DOHH2 (cell line): ENCODE data around the gene RNF213.

Source experiments
- H3F3A ChIP-seq: fragments of 200-600 bp; sonication (generic), shearing (Covaris generic); 2 replicates; pipeline ENCODE4 v1.6.0; 2016; ENCODE audit warnings: antibody characterized with exemption, mild to moderate bottlenecking; ENCODE audit not compliant: control insufficient read depth, insufficient read depth
- H3K27ac ChIP-seq: fragments of 200-600 bp; sonication (generic); 2 replicates; pipeline ENCODE4 v1.5.1; 2014; ENCODE audit warnings: low read depth, mild to moderate bottlenecking, low read length, moderate library complexity
- H3K27me3 ChIP-seq: fragments of 200-600 bp; sonication (generic); 2 replicates; pipeline ENCODE4 v1.6.1; 2014; ENCODE audit warnings: mild to moderate bottlenecking, low read length, mixed read lengths; ENCODE audit not compliant: control insufficient read depth
- H3K36me3 ChIP-seq: fragments of 200-600 bp; sonication (generic); 2 replicates; pipeline ENCODE4 v1.6.1; 2014; ENCODE audit warnings: mild to moderate bottlenecking, low read length, moderate library complexity, mixed read lengths; ENCODE audit not compliant: control insufficient read depth
- H3K4me1 ChIP-seq: fragments of 200-600 bp; sonication (generic); 2 replicates; pipeline ENCODE4 v1.6.1; 2014; ENCODE audit warnings: mild to moderate bottlenecking, low read length, mixed read lengths; ENCODE audit not compliant: control insufficient read depth
- H3K4me2 ChIP-seq: fragments of 200-600 bp; sonication (generic); 2 replicates; pipeline ENCODE4 v1.6.0; 2014; ENCODE audit warnings: mild to moderate bottlenecking, low read length, moderate library complexity
- H3K4me3 ChIP-seq: fragments of 200-600 bp; sonication (generic); 2 replicates; pipeline ENCODE4 v1.5.1; 2014; ENCODE audit warnings: mild to moderate bottlenecking, low read length, mixed read lengths
- H3K79me2 ChIP-seq: fragments of 200-600 bp; sonication (generic); 2 replicates; pipeline ENCODE4 v1.6.1; 2014; ENCODE audit warnings: mild to moderate bottlenecking, low read length, mixed read lengths; ENCODE audit not compliant: control insufficient read depth
- H3K9me2 ChIP-seq: fragments of 200-600 bp; sonication (generic); replicated peaks from 2 replicates; pipeline ENCODE4 v1.6.1; 2014; ENCODE audit warnings: mild to moderate bottlenecking, low read length, mixed read lengths; ENCODE audit not compliant: control insufficient read depth
- H3K9me3 ChIP-seq: fragments of 200-600 bp; sonication (generic); 2 replicates; pipeline ENCODE4 v1.6.1; 2014; ENCODE audit warnings: antibody characterized with exemption, low read length, mixed read lengths; ENCODE audit not compliant: control insufficient read depth, insufficient read depth
- H4K20me1 ChIP-seq: fragments of 200-600 bp; sonication (generic); 2 replicates; pipeline ENCODE4 v1.6.0; 2014; ENCODE audit warnings: low read depth, mild to moderate bottlenecking, antibody characterized with exemption, low read length, moderate library complexity; ENCODE audit not compliant: control insufficient read depth, insufficient read depth
- CTCF ChIP-seq: fragments of 200-600 bp; sonication (generic); IDR thresholded peaks from one replicate; pipeline ENCODE4 v1.5.1; 2014; ENCODE audit warnings: antibody characterized with exemption, mild to moderate bottlenecking, low read depth, low read length; ENCODE audit not compliant: poor library complexity, severe bottlenecking
- EZH2phosphoT487 ChIP-seq: fragments of 200-600 bp; sonication (generic); IDR thresholded peaks from 2 replicates; pipeline ENCODE4 v1.6.1; 2017; ENCODE audit warnings: borderline replicate concordance, mild to moderate bottlenecking, antibody characterized with exemption, low read length, moderate library complexity, mixed read lengths

The RNF213 gene

GRCh38 chr17:80393961-80394360 lies 133.3 kb downstream of the RNF213 start:
- Histone ChIP-seq H3K4me3 (no peak overlapping the region), H4K20me1 (no peaks in the 10 kb centered on the region), H3F3A (no peaks in the 10 kb centered on the region), H3K27me3 (no peaks in the 10 kb centered on the region), H3K79me2 (no peaks in the 10 kb centered on the region), H3K4me1 (no peaks in the 10 kb centered on the region; the same call in 1 of the 2 replicates), H3K9me2 (no peaks in the 10 kb centered on the region), H3K36me3 (no peaks in the 10 kb centered on the region), H3K4me2 (no peak overlapping the region), H3K9me3 (no peaks in the 10 kb centered on the region), H3K27ac (no peak overlapping the region)
- TF ChIP-seq CTCF (no peak), EZH2phosphoT487 (no peak)

- H3K4me3 ChIP-seq = no peak overlapping the region
- H3K79me2 ChIP-seq = no peaks in the 10 kb centered on the region
- H3K9me2 ChIP-seq = no peaks in the 10 kb centered on the region
- no peaks in the 10 kb centered on the region for H4K20me1 ChIP-seq
- no peaks in the 10 kb centered on the region for H3F3A ChIP-seq
- no peaks in the 10 kb centered on the region for H3K9me3 ChIP-seq
- H3K27ac ChIP-seq = no peak overlapping the region
- H3K36me3 ChIP-seq = no peaks in the 10 kb centered on the region
- H3K27me3 ChIP-seq = no peaks in the 10 kb centered on the region
- H3K4me2 ChIP-seq = no peak overlapping the region
- TF ChIP-seq CTCF = no peak
- TF ChIP-seq EZH2phosphoT487 = no peak
- H3K4me1 ChIP-seq = no peaks in the 10 kb centered on the region; the same call in 1 of the 2 replicates
Observed at GRCh38 chr17:80394629-80395216, 134.1 kb downstream of the RNF213 start.

- TF ChIP-seq CTCF (no peak), EZH2phosphoT487 (no peak)
- Histone ChIP-seq H3K27ac (no peak overlapping the region), H3K79me2 (no peaks in the 10 kb centered on the region), H3K4me3 (no peak overlapping the region), H3K4me2 (no peak overlapping the region), H4K20me1 (no peaks in the 10 kb centered on the region), H3F3A (no peaks in the 10 kb centered on the region), H3K9me3 (no peaks in the 10 kb centered on the region), H3K9me2 (no peaks in the 10 kb centered on the region), H3K27me3 (no peaks in the 10 kb centered on the region), H3K36me3 (no peaks in the 10 kb centered on the region), H3K4me1 (no peaks in the 10 kb centered on the region; the same call in 1 of the 2 replicates)
Observed at GRCh38 chr17:80395402-80396151, 134.9 kb downstream of the RNF213 start.
